Stimulated activated CD8-positive, alpha-beta memory T cell treated with anti-CD3 and anti-CD28 coated beads, Interleukin-15, amount 100 ng/mL, for 48 hours (primary cell): ENCODE data around the gene TRPM1.
A peak's percentile ranks its signal among the peaks of the same experiment; 100 is the strongest.

Experiments
- DNase-seq, 2 donors: peaks; one replicate each; pipeline ENCODE4 v3.0.0-alpha.2; 2020; ENCODE audit warnings: low read depth in 2 of 2

The TRPM1 gene

DNA sequence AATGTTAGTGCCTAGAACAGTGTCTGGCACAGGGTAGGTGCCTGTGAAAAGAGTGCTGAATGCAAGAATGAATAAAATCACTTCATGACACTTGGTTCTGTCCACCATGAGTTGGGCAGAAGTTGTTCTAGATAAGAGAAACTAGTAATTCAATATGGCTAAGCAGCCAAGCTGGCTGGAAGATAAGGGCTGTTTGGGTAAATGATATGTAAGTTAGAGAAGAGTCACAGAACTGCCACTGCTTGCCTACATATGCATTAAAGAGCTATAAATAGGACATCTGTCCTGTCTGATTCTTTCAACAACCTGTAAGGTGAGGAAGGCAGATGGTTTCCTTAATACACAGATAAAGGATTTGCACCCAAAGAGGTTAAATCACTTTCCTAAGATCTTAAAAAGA is 123.2 kb downstream of the TRPM1 start:
- no peak for DNase-seq

DNA sequence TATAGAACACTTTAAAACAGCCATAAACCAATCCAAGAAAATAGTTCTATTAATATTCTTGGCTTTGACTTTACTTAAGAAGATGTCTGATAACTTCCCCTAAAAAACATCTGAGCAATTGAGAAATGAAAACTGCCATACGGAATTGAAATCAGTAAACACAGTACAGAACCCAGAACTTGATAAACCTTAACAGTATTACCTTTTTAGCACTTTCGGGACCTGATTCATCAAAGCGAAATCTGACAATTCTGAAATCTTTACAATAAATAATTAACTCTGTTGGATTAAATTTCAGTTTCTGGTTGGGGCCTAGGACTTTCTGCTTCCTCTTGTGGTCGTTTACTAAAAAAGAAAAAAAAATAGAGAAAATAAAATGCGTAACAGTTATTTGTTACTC is 127.4 kb downstream of the TRPM1 start:
- no peak for DNase-seq

DNA sequence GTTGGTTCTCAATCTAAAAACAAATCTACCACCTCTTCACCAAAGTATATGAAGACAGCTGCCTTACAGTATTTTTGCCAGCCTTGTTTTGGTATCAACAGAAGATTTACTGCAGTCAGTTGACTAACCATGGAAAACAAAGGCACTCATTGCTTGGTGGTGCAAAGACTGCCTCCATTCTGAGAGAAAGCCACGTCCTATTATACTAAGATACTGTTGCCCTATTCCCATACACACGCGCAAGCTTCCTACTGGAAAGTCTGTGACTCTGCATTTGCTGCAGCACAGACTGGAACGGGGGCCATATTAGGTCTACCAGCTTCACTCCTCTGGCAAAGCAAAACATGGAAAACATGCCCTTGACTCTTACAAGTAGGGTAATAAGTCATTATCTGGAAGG is 128.1 kb downstream of the TRPM1 start:
- no peak for DNase-seq

DNA sequence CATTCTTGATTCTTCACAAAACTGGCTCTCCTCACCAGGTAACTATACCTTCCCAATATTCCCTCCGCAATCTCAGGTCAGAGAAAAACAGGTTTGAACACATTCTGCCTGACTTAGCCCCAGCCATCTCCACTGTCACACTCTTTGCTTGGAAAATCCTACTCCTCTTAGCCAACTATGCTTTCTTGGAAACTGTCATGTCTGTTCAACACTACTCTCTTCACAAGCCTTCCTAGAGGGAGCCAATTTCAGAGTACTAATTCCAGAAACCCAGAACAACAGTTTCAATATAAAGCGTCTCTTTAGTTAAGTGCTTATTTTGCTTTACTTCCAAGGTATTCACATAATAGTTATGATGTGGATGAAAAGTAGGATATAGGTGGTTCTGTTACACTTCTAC is 131.8 kb downstream of the TRPM1 start:
- no peak for DNase-seq

DNA sequence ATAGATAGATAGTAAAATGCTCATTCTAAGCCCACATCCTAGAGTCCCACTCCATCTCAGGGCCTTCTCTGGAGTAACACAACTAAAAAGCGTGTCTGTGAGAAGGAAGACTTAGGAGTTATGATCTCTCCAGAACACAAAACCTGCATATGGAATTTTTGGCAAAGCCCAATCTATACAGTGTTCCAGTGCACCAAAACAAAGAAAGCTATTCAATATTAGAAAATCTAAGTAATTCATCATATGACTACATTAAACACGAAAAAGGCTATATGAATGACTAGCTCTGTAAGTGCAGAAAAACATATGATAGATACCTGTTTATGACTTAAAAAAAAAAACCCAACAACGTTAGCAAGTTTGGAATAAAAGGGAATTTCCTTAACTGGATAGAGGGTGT is 137.8 kb downstream of the TRPM1 start:
- DNase-seq: no peak

DNA sequence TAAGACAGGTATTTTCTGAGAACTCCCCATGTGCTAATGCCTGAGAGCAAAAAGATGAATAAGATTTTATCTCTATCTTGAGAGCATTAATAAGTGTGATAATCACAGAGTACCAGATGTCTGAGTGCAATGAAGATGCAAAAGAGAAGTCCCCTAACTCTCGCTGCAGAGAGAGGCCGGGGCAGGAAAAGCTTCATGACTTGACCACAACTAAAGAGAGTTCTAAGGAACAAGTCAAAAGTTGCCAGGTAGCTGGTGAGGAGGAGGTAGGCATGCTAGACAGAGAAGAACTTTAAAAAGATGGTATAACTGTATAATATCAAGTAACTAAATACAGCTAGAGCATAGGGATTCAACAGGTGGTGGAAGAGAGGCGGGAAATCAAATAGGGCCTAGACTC is 138.9 kb downstream of the TRPM1 start:
- no peak for DNase-seq

DNA sequence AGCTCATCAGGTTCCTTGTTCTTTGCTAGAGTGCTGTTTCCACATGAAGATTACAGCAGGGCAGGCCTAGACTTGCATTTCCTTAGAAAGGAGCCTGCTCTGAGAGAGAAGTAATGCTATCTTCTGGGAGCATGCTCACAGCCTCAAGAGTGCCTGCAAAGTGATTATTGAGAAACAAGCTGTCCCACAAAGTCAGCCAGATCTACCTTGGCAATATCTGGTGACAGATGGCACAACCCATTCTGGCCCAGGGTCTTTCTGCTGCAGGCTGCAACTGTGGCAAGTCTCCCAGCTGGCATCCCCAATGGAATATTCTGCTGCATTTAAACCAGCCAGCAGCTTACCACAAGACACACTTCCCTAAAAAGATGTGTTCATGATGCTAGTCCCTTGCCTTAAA is 139.4 kb downstream of the TRPM1 start:
- DNase-seq: no peak

DNA sequence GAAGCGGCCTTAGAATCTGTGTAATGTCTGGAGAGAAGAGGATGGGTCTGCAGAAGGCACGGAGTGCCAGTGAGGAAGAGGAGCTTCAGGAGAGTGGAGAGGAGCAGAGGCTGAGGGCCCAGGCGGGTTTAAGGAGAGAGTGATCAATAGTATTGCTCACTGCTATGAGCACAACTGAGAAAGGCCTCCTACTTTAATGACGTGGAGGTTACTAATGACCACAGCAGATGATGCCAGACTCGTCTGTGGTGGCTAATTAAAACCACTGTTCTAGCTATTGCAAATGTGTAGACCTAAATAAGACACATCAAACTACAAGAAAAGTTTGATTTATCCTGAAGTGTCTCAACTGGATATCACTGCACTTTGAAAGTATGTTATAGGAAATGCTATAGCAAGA is 143.3 kb downstream of the TRPM1 start:
- DNase-seq: no peak

DNA sequence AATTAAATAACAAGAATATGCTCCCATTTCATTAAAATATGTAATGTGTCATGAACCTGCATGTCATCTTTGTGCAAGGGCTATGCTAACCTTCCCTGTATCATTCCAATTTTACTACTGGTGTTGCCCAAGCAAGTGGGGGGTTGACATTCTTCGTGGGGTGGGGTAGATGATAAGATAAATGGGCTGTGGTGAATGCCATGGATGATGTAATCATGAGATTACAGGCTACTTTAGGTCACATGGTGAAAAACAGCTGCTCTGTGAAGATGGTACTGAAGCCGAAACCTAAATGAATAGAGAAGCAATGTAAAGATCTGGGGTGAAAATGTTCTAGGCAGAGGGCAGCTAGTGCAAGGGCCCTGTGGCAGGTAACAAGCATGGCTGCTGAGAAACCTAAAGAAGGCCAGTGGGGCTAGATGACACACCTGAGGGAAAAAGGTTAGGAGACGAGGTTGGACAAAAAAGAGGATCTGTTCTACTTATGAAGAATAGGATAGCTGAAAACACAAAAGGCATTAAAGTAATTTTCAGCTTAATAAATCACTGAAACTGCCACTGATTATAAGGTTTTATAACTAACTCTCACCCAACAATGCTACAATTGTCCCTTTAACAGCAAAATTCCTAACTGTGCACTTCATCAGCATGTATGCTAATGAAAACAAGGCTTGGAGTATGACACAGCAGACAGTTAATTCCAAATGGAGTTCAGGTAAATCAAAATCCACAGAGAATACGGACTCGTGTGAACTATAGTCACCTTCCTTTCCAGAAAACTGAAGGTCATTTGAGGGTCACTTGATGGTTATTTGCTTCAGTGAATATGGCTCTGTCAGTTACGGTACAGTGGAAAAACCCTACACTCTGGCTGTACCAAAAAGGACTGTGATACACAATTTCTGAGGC is 145.1 kb downstream of the TRPM1 start:
- no peak for DNase-seq

DNA sequence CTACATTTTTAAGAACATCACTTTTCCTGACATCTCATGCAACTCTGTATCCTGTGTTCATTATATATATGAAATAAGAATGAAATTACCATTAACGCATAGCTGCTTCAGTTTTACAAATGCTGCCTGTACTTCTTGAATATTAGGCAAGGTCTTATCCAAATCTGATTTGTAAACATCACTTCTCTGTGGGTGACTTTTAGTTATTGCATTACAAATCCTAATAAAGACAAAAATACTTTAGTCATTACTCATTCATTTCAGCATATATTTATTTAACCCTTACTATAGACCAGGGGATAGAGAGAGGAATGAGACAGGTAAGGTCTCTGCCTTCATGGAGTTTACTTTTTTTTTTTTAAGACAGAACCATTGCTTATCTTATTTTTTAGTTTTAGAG is 146.9 kb downstream of the TRPM1 start:
- DNase-seq: no peak

DNA sequence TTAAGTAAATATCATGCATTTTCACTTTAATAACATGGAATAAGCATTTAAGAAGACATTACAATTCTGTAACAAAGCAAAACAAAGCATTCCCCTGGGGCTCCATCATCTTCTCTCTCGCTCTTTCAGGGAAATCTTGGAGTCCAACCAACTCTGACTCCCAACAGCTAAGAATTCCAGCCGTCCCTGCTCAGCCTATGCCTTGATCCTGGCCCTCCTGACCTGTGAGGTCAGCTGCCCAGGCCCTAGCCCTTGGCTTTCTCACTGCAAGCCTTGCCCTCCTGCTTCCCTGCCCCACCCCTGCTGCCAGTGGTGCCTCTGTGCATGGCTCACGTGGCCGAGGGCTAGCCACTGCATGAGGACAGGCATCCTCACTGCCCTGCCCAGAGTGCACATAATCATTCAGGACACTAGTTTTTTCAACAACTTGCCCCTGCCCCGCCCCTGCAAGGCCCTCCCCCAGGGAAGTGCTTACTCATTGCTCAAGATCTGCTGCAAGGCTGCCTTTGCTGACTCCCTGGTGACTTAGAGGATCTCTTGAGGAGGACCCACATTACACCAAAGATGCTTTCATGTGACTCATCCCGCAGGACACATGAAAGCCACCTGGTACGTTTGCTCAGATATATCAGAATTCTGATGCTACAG is 147.7 kb downstream of the TRPM1 start:
- DNase-seq: peak; percentile 4 to 13

DNA sequence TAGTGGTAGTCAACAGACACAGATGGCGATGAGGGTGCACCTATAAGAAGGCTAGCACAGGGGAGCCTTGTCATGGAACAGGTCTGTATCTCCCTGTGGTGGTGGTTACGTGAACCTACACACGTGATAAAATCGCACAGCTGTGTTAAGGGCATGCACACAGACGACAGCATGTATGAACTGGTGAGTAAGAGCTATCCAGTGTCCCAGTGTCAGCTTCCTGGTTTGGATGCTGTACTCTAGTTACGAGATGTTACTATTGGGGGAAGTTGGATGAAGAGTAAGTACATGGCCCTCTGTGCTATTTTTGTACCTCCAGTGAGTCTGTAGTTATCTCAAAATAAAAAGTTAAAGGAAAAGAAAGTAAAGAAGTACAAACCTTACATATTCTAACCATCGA is 148.3 kb downstream of the TRPM1 start:
- no peak for DNase-seq
